HCEC 1CT (cell line): ENCODE results near the gene EIF3J.
A peak's percentile ranks its signal among the peaks of the same experiment; 100 is the strongest.
"Not testable (repeated sequence)": the region's sequence is repeated elsewhere in the genome, so short reads cannot be mapped to it uniquely, and the experiment has no call there.

Source experiments
- DNase-seq: peaks from one replicate; pipeline ENCODE4 v3.0.0-alpha.2; 2017

EIF3J gene

GRCh38 chr15:44536962-44537734, at the start of gene EIF3J:
TSS of gene EIF3J (plus strand) at chr15:44537147. CDS start at chr15:44537195, 48 bp downstream.
- peak; percentile 98 for DNase-seq

- peak; percentile 84 for DNase-seq
Measured at GRCh38 chr15:44489464-44489863, 47.5 kb upstream of the EIF3J start.

GRCh38 chr15:44490622-44491021, 46.3 kb upstream of the EIF3J start:
- DNase-seq, result peak; percentile 60

GRCh38 chr15:44492040-44492439, 44.9 kb upstream of the EIF3J start:
- DNase-seq, result no peak

- no peak for DNase-seq
Measured at GRCh38 chr15:44492672-44493071, 44.3 kb upstream of the EIF3J start.

GRCh38 chr15:44495562-44495961, 41.4 kb upstream of the EIF3J start:
- no peak for DNase-seq

- no peak for DNase-seq
Measured at GRCh38 chr15:44500555-44500954, 36.4 kb upstream of the EIF3J start.

- DNase-seq, result peak; percentile 73
Measured at GRCh38 chr15:44501768-44502366, 35.1 kb upstream of the EIF3J start.

- no peak for DNase-seq
Measured at GRCh38 chr15:44516436-44516835, 20.5 kb upstream of the EIF3J start.

- DNase-seq, result no peak
Measured at GRCh38 chr15:44519537-44519936, 17.4 kb upstream of the EIF3J start.

GRCh38 chr15:44525018-44525417, 11.9 kb upstream of the EIF3J start:
- DNase-seq, result no peak

GRCh38 chr15:44527241-44527640, 9.7 kb upstream of the EIF3J start:
- no peak for DNase-seq

GRCh38 chr15:44529864-44530604, 6.9 kb upstream of the EIF3J start:
- DNase-seq, result no peak

- DNase-seq, result no peak
Measured at GRCh38 chr15:44530653-44531052, 6.3 kb upstream of the EIF3J start.

GRCh38 chr15:44532275-44532674, 4.7 kb upstream of the EIF3J start:
- not testable (repeated sequence) for DNase-seq

GRCh38 chr15:44532689-44533088, 4.3 kb upstream of the EIF3J start:
- DNase-seq, result peak; percentile 15

GRCh38 chr15:44535092-44535491, 1.9 kb upstream of the EIF3J start:
- DNase-seq, result no peak

- no peak for DNase-seq
Measured at GRCh38 chr15:44535523-44536301, 1.2 kb upstream of the EIF3J start.

GRCh38 chr15:44536302-44536961, 515 bp upstream of the EIF3J start:
- peak; percentile 87 for DNase-seq

GRCh38 chr15:44537735-44538240, 841 bp downstream of the EIF3J start:
- DNase-seq, result peak; percentile 52

GRCh38 chr15:44541282-44541958, 4.5 kb downstream of the EIF3J start:
- DNase-seq, result peak; percentile 75

GRCh38 chr15:44542596-44542995, 5.6 kb downstream of the EIF3J start:
- no peak for DNase-seq
